AG04449 (cell line): Measurements from ENCODE around the gene TEX48.

Source experiments
- CTCF ChIA-PET: fragments of 350-600 bp; formaldehyde crosslinking; extraction: SDS; loops from one replicate; lab custom pipeline; 2021; ENCODE audit warnings: antibody characterized with exemption; lab: Yijun Ruan, JAX
- POLR2A ChIA-PET: fragments of 400-600, 350-600 bp; formaldehyde crosslinking; extraction: SDS; loops from one replicate; lab custom pipeline; 2020; ENCODE audit warnings: antibody characterized with exemption, inconsistent platforms; lab: Yijun Ruan, JAX
- DNase-seq: peaks from one replicate; pipeline ENCODE4 v3.0.0-alpha.2; 2010; ENCODE audit warnings: low read depth, low spot score
- H3K4me3 ChIP-seq: 2 replicates; pipeline ENCODE4 v1.5.1; 2011; ENCODE audit warnings: low read depth, mild to moderate bottlenecking, control low read depth, low read length
- TF ChIP-seq, protein P1 (sequence below): IDR thresholded peaks from one replicate; pipeline ENCODE4 v1.5.1; 2011; ENCODE audit warnings: mild to moderate bottlenecking, moderate library complexity, low read length, control low read depth, inconsistent platforms; ENCODE audit not compliant: insufficient read depth; ENCODE audit errors: missing control alignments

Gene TEX48

GRCh38 chr9:114691046-114691955, 9.3 kb upstream of the TEX48 start:
- no peak overlapping the region; the same call in 1 of the 2 replicates for H3K4me3 ChIP-seq
- TF ChIP-seq, protein P1, sequence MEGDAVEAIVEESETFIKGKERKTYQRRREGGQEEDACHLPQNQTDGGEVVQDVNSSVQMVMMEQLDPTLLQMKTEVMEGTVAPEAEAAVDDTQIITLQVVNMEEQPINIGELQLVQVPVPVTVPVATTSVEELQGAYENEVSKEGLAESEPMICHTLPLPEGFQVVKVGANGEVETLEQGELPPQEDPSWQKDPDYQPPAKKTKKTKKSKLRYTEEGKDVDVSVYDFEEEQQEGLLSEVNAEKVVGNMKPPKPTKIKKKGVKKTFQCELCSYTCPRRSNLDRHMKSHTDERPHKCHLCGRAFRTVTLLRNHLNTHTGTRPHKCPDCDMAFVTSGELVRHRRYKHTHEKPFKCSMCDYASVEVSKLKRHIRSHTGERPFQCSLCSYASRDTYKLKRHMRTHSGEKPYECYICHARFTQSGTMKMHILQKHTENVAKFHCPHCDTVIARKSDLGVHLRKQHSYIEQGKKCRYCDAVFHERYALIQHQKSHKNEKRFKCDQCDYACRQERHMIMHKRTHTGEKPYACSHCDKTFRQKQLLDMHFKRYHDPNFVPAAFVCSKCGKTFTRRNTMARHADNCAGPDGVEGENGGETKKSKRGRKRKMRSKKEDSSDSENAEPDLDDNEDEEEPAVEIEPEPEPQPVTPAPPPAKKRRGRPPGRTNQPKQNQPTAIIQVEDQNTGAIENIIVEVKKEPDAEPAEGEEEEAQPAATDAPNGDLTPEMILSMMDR, result no peak
- ChIA-PET POLR2A (interaction anchor here (0.6 to 1.5 kb wide), 5 partner anchors 15 to 282 kb away, joined by 3 read pairs; no protein-coding TSS in a partner anchor), CTCF (interaction anchor here (1.0 to 6.4 kb wide), 10 partner anchors 10 to 324 kb away, joined by 3 to 76 read pairs (median 6); partner anchors contain the start of gene TEX48)
- DNase-seq, result peak; percentile 52

- POLR2A ChIA-PET, result interaction anchor here (1.5 kb wide), 1 partner anchor 33 kb away, joined by 3 read pairs; no protein-coding TSS in a partner anchor
Measured at GRCh38 chr9:114690308-114690707, 8.3 kb upstream of the TEX48 start.

DNA sequence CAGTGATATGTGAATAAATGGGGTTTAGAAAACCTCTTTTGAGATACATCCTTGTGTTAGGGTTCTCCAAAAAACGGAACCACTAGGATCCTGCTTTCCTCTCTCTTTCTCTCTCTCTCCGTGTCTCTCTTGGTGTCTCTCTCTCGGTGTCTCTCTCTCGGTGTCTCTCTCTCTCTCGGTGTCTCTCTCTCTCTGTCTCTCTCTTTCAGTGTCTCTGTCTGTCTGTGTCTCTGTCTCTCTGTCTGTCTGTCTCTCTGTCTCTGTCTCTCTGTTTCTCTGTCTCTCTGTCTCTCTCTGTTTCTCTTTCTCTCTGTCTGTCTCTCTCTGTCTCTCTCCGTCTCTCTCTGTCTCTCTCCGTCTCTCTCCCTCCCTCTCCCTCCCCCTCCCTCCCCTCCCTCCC, 7.8 kb upstream of the TEX48 start:
- no peak for DNase-seq
- TF ChIP-seq, protein P1, result no peak
- POLR2A ChIA-PET, result no interaction called here
- no peak overlapping the region for H3K4me3 ChIP-seq
- CTCF ChIA-PET, result interaction anchor here (1.0 to 6.4 kb wide), 11 partner anchors 8 to 325 kb away, joined by 3 to 76 read pairs (median 9); partner anchors contain the start of gene TEX48

More at GRCh38 chr9:114690308-114690707, 8.3 kb upstream of the TEX48 start:
- no peak overlapping the region for H3K4me3 ChIP-seq
- TF ChIP-seq, protein P1, result no peak
- CTCF ChIA-PET, result interaction anchor here (0.6 to 6.4 kb wide), 9 partner anchors 9 to 327 kb away, joined by 3 to 76 read pairs (median 9); partner anchors contain the start of gene TEX48
- DNase-seq, result no peak

DNA sequence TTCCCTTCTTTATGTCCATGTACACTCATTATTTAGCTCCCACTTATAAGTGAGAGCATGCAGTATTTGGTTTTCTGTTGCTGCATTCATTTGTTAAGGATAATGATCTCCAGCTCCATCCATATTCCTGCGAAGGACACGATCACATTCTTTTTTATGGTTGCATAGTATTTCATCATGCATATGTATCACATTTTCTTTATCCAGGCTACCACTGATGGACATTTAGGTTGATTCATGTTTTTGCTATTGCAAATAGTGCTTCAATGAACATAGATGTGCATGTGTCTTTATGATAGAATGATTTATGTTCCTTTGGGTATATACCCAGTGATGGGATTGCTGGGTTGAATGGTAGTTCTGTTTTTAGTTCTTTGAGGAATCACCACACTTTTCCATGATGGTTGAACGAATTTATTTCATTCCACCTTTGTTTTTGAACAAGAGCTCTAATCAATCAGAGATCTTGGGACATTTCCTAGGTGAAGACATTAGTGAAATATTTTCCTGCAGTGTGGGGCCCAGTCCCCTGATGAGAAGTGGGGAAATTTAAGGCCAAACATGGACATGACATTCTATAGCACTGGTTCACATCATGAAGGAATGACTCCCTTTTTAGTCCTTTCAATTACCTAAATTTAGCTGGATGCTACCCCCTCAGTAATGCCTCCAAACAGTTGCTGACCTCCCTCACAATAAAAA, 7.1 kb upstream of the TEX48 start:
- no peak for DNase-seq
- TF ChIP-seq, protein P1, result no peak
- ChIA-PET POLR2A (no interaction called here), CTCF (interaction anchor here (1.0 to 3.8 kb wide), 10 partner anchors 8 to 325 kb away, joined by 3 to 14 read pairs (median 6); no protein-coding TSS in a partner anchor)
- no peak overlapping the region for H3K4me3 ChIP-seq

GRCh38 chr9:114688379-114688778, 6.4 kb upstream of the TEX48 start:
- ChIA-PET POLR2A (no interaction called here), CTCF (interaction anchor here (0.9 to 3.8 kb wide), 6 partner anchors 9 to 282 kb away, joined by 3 to 14 read pairs (median 8); no protein-coding TSS in a partner anchor)
- TF ChIP-seq, protein P1, result no peak
- H3K4me3 ChIP-seq, result no peak overlapping the region
- no peak for DNase-seq

DNA sequence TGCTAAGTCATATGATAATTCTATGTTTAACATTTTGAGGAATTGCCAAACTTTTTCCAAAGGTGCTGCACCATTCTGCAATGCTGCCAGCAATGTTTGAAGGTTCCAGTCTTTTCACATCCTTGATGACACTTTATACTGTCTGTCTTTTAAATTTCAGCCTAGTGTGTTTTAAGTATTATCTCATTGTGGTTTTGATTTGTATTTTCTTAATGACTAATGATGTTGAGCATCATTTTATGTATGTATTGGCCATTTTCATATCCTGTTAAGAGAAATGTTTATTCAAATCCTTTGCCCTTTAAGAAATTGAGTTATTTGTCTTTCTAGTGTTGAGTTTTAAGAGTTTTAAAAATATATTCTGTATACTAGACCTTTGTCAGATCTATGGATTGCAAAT, 5.0 kb upstream of the TEX48 start:
- ChIA-PET POLR2A (no interaction called here), CTCF (interaction anchor here (1.0 kb wide), 1 partner anchor 24 kb away, joined by 4 read pairs; no protein-coding TSS in a partner anchor)
- TF ChIP-seq, protein P1, result no peak
- H3K4me3 ChIP-seq, result no peak overlapping the region
- no peak for DNase-seq
